ENCODE measurements around the gene HERC5.

HERC5 gene

GRCh38 chr4:88511236-88511635, 54.3 kb downstream of the HERC5 start:
- TF ChIP-seq, protein P1, sequence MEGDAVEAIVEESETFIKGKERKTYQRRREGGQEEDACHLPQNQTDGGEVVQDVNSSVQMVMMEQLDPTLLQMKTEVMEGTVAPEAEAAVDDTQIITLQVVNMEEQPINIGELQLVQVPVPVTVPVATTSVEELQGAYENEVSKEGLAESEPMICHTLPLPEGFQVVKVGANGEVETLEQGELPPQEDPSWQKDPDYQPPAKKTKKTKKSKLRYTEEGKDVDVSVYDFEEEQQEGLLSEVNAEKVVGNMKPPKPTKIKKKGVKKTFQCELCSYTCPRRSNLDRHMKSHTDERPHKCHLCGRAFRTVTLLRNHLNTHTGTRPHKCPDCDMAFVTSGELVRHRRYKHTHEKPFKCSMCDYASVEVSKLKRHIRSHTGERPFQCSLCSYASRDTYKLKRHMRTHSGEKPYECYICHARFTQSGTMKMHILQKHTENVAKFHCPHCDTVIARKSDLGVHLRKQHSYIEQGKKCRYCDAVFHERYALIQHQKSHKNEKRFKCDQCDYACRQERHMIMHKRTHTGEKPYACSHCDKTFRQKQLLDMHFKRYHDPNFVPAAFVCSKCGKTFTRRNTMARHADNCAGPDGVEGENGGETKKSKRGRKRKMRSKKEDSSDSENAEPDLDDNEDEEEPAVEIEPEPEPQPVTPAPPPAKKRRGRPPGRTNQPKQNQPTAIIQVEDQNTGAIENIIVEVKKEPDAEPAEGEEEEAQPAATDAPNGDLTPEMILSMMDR (IDR thresholded peaks at IDR 0.05; ENCODE audit: control extremely low read depth, extremely low read depth, low read depth, missing control alignments): no peak
- DNase-seq (ENCODE audit: extremely low spot score): no peak
- CTCF ChIA-PET: interaction anchor here (0.7 to 3.3 kb wide), 4 partner anchors 142 to 478 kb away, joined by 3 to 9 read pairs (median 4); no protein-coding TSS in a partner anchor
- POLR2A ChIA-PET: interaction anchor here (0.5 kb wide), 1 partner anchor 223 kb away, joined by 3 read pairs; no protein-coding TSS in a partner anchor

GRCh38 chr4:88514557-88515511, 57.9 kb downstream of the HERC5 start:
- TF ChIP-seq, protein P1 (IDR thresholded peaks at IDR 0.05; ENCODE audit: control extremely low read depth, extremely low read depth, low read depth, missing control alignments): no peak
- DNase-seq (ENCODE audit: extremely low spot score): no peak
- POLR2A ChIA-PET: no interaction called here
- CTCF ChIA-PET: interaction anchor here (0.6 to 12.8 kb wide), 45 partner anchors 8 to 662 kb away, joined by 3 to 266 read pairs (median 5); partner anchors contain the start of genes HERC5, HERC6, PPM1K and PYURF

GRCh38 chr4:88516746-88517145, 59.8 kb downstream of the HERC5 start:
- TF ChIP-seq, protein P1 (IDR thresholded peaks at IDR 0.05; ENCODE audit: control extremely low read depth, extremely low read depth, low read depth, missing control alignments): no peak
- POLR2A ChIA-PET: no interaction called here
- no peak for DNase-seq (ENCODE audit: extremely low spot score)
- CTCF ChIA-PET: interaction anchor here (0.6 to 12.8 kb wide), 9 partner anchors 10 to 890 kb away, joined by 3 to 266 read pairs (median 6); partner anchors contain the start of gene PPM1K

GRCh38 chr4:88517825-88518224, 60.9 kb downstream of the HERC5 start:
- DNase-seq (ENCODE audit: extremely low spot score): no peak
- TF ChIP-seq, protein P1 (IDR thresholded peaks at IDR 0.05; ENCODE audit: control extremely low read depth, extremely low read depth, low read depth, missing control alignments): no peak
- CTCF ChIA-PET: interaction anchor here (1.4 to 12.8 kb wide), 3 partner anchors 11 to 295 kb away, joined by 4 to 266 read pairs (median 35); no protein-coding TSS in a partner anchor
- POLR2A ChIA-PET: no interaction called here

- DNase-seq (ENCODE audit: extremely low spot score): no peak
- ChIA-PET CTCF (interaction anchor here (1.0 to 12.8 kb wide), 5 partner anchors 21 to 312 kb away, joined by 3 to 266 read pairs (median 3); no protein-coding TSS in a partner anchor), POLR2A (no interaction called here)
- TF ChIP-seq, protein P1 (IDR thresholded peaks at IDR 0.05; ENCODE audit: control extremely low read depth, extremely low read depth, low read depth, missing control alignments): no peak
These were observed 62.0 kb downstream of the HERC5 start for GRCh38 chr4:88518911-88519310.

DNA sequence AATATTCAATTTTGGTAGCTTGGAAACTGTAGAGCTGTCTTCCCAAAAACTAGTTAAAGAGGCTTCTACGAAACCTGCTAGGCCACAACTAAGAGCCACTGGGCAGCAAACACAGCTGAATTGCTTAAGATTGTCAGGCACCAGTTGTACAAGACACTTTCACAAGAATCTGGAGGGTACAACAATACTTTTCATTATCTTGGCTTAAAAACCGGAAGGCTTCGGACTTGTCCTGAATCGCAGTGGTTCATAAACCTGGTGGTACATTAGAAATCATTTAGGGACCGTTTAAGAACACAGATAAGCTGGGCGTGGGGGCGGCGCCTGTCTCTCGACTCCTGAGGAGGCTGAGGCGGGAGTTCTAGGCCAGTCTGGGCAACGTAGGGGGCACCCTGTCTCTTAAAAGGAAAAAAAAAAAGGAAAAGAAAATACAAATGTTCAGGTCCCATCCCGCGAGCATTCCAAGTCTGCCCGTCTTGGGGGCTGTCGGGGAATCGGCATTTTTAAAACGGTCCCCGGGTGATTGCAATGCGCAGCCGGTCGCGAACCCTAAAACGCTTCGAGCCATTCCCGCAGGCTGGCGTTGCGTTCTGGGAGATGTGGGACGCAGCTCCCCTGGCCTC, 65.9 kb downstream of the HERC5 start:
- ChIA-PET POLR2A (interaction anchor here (1.0 kb wide), 1 partner anchor 239 kb away, joined by 5 read pairs; no protein-coding TSS in a partner anchor), CTCF (interaction anchor here (0.8 to 12.8 kb wide), 9 partner anchors 15 to 502 kb away, joined by 3 to 266 read pairs (median 3); no protein-coding TSS in a partner anchor)
- TF ChIP-seq, protein P1 (IDR thresholded peaks at IDR 0.05; ENCODE audit: control extremely low read depth, extremely low read depth, low read depth, missing control alignments): no peak
- DNase-seq (ENCODE audit: extremely low spot score): peak; percentile 31

All from GM10248 (cell line).